ENCODE measurements around the gene RNU6-1.

Gene RNU6-1

DNA sequence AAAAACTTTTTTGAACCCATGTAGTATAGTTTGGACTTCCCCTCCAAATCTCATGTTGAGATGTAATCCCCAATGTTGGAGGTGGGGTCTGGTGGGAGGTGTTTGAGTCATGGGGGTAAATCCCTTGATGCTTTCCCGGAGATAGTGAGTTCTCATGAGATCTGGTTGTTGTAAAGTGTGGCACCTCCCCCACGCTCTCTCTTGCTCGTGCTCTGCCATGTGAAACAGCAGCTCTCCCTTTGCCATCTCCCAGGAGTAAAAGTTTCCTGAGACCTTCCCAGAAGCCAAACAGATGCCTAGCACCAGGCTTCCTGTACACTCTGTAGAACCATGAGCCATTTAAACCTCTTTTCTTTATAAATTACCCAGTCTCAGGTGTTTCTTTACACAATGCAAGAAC lies 16.0 kb upstream of the RNU6-1 start:
- Histone ChIP-seq H3K4me1 (ENCODE audit: control insufficient read depth, insufficient read depth, low read length) (peaks cover 7% of the 10 kb centered on the region), H3K4me2 (ENCODE audit: low read length) (no peak overlapping the region), H3K27me3 (ENCODE audit: control insufficient read depth, insufficient read depth, low read length) (peaks cover 3% of the 10 kb centered on the region), H3K36me3 (ENCODE audit: insufficient read depth, low read length) (no peaks in the 10 kb centered on the region), H3K9ac (ENCODE audit: low read depth, low read length) (no peak overlapping the region), H3K9me3 (replicated peaks; ENCODE audit: low read length) (no peaks in the 10 kb centered on the region), H3K4me3 (ENCODE audit: low read length) (no peak overlapping the region)

DNA sequence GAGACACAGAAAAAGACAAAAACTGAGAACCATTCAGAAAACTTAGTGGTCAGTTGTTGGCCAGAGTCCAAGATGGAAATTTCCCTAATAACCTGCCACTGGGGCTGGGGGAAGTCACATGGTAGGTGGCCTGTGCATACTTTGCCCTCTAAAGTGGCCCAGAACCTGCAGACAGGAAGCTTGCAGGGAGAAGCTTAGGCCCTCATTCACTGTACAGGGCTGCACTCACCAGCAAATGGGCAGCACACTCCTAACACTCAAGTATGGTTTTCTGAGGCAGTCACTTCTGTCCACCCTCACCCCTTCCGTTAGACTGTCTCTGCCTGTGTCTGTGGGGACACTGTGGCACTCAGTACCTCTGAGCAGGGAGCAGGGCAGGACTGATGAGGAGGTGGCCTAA lies 14.5 kb upstream of the RNU6-1 start:
- Histone ChIP-seq H3K27me3 (ENCODE audit: control insufficient read depth, insufficient read depth, low read length) (no peaks in the 10 kb centered on the region), H3K9me3 (replicated peaks; ENCODE audit: low read length) (no peaks in the 10 kb centered on the region), H3K4me1 (ENCODE audit: control insufficient read depth, insufficient read depth, low read length) (peaks cover 7% of the 10 kb centered on the region), H3K4me3 (ENCODE audit: low read length) (no peak overlapping the region), H3K4me2 (ENCODE audit: low read length) (no peak overlapping the region), H3K36me3 (ENCODE audit: insufficient read depth, low read length) (no peaks in the 10 kb centered on the region), H3K9ac (ENCODE audit: low read depth, low read length) (no peak overlapping the region)

DNA sequence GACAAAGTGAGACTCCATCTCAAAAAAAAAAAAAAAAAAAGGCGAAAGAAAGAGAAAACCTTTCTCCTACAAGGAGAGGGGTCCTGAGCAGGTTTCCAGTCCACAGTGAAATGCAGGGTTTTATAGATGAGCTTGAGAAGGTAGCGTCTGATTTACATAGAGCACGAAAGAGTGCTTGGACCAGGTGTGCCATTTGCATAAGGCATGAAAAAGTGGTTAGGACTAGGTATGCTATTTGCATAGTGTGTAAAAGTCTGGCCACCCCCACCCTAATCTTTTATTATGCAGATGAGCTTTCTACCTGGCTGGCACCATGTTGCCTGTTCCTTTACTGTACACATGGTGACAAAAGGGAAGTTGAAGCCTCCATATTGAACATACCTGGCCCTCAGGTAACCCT lies 13.6 kb upstream of the RNU6-1 start:
- peaks cover 7% of the 10 kb centered on the region for H3K4me1 ChIP-seq (ENCODE audit: control insufficient read depth, insufficient read depth, low read length)
- H3K9me3 ChIP-seq (replicated peaks; ENCODE audit: low read length), result no peaks in the 10 kb centered on the region
- H3K4me2 ChIP-seq (ENCODE audit: low read length), result no peak overlapping the region
- no peak overlapping the region for H3K4me3 ChIP-seq (ENCODE audit: low read length)
- peaks cover 2% of the 10 kb centered on the region for H3K27me3 ChIP-seq (ENCODE audit: control insufficient read depth, insufficient read depth, low read length)
- H3K36me3 ChIP-seq (ENCODE audit: insufficient read depth, low read length), result no peaks in the 10 kb centered on the region
- H3K9ac ChIP-seq (ENCODE audit: low read depth, low read length), result no peak overlapping the region

DNA sequence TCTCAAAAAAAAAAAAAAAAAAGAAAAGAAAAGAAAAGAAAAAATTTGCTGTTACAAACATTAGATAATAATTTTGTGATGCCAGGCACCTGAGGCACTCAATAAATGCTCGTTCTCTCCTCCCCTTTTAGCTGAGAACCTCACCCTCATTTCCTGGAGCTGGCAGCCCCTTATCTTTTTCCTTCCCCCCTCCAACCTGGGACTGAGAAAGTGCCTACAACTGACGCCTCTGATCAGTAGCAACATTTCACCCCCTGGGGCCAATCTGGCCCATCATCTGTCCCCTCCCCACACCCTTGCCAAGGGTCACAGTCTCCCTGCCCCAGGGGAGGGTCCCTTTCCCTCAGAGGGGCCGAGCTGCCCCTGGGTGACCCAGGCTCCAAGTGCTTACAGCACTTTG lies 12.6 kb upstream of the RNU6-1 start:
- peaks cover 7% of the 10 kb centered on the region for H3K4me1 ChIP-seq (ENCODE audit: control insufficient read depth, insufficient read depth, low read length)
- H3K27me3 ChIP-seq (ENCODE audit: control insufficient read depth, insufficient read depth, low read length), result peaks cover 5% of the 10 kb centered on the region
- no peak overlapping the region for H3K4me3 ChIP-seq (ENCODE audit: low read length)
- no peaks in the 10 kb centered on the region for H3K36me3 ChIP-seq (ENCODE audit: insufficient read depth, low read length)
- H3K9me3 ChIP-seq (replicated peaks; ENCODE audit: low read length), result no peaks in the 10 kb centered on the region
- no peak overlapping the region for H3K4me2 ChIP-seq (ENCODE audit: low read length)
- H3K9ac ChIP-seq (ENCODE audit: low read depth, low read length), result no peak overlapping the region

DNA sequence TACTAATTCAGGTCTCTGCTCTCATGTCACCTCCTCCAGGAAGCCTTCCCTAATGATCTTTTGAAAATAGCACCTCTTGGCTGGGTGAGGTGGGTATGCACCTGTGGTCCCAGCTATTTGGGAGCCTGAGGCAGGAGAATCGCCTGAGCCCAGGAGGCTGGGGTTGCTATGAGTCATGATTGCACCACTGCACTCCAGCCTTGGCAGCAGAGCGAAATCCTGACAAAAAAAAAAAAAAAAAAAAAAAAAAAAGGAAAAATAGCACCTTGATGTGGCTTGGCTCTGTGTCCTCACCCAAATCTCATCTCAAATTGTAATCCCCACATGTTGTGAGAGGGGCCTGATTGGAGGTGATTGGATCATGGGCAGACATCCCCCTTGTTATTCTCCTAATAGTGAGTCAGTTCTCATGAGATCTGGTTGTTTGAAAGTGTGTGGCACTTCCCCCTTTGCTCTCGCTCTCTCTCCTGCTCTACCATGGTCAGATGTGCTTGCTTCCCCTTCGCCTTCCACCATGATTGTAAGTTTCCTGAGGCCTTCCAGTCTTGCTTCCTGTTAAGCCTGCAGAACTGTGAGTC lies 11.2 kb upstream of the RNU6-1 start:
- no peak overlapping the region for H3K4me3 ChIP-seq (ENCODE audit: low read length)
- H3K4me2 ChIP-seq (ENCODE audit: low read length), result no peak overlapping the region
- no peaks in the 10 kb centered on the region for H3K9me3 ChIP-seq (replicated peaks; ENCODE audit: low read length)
- no peak overlapping the region for H3K9ac ChIP-seq (ENCODE audit: low read depth, low read length)
- H3K4me1 ChIP-seq (ENCODE audit: control insufficient read depth, insufficient read depth, low read length), result peaks cover 7% of the 10 kb centered on the region
- H3K36me3 ChIP-seq (ENCODE audit: insufficient read depth, low read length), result no peaks in the 10 kb centered on the region
- H3K27me3 ChIP-seq (ENCODE audit: control insufficient read depth, insufficient read depth, low read length), result peaks cover 5% of the 10 kb centered on the region

DNA sequence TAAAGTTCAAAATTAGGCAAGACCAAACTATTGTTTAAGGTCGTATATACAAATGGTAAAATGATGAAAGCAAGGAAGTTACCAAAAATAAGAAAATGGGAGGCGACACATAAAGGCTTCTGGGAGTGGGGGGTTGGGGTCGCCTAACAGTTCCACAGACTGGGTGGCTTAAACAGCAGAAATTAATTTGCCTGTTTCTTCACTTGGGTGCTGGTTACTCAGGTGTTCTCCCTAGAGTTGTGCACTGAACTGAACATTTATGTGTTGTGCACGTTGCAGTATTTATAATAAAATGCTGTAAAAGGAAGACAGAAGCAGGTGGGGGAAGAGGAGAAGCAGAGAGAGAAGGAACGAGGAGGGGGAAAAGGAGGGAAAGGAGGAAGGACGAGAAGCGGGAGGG lies 10.5 kb upstream of the RNU6-1 start:
- H3K36me3 ChIP-seq (ENCODE audit: insufficient read depth, low read length), result no peaks in the 10 kb centered on the region
- H3K4me2 ChIP-seq (ENCODE audit: low read length), result no peak overlapping the region
- H3K4me3 ChIP-seq (ENCODE audit: low read length), result no peak overlapping the region
- H3K9ac ChIP-seq (ENCODE audit: low read depth, low read length), result no peak overlapping the region
- H3K4me1 ChIP-seq (ENCODE audit: control insufficient read depth, insufficient read depth, low read length), result peaks cover 7% of the 10 kb centered on the region
- peaks cover 5% of the 10 kb centered on the region for H3K27me3 ChIP-seq (ENCODE audit: control insufficient read depth, insufficient read depth, low read length)
- no peaks in the 10 kb centered on the region for H3K9me3 ChIP-seq (replicated peaks; ENCODE audit: low read length)

DNA sequence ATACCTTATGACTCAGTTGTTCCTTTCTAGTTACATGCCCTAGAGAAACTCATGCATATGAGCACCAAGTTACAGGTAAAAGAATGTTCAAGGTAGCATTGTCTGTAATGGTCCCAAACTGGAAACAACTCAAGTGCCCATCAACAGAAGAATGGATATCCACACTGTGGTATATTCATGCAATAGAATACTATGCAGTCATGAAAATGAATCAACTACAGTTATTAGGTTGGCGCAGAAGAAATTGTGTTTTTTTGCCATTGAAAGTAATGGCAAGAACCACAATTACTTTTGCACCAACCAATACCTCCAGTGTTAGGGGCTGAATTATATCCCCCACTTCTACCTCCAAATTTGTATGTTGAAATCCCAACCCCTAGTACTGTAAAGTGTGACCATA lies 9.7 kb upstream of the RNU6-1 start:
- Histone ChIP-seq H3K9ac (ENCODE audit: low read depth, low read length) (no peak overlapping the region), H3K4me1 (ENCODE audit: control insufficient read depth, insufficient read depth, low read length) (peaks cover 7% of the 10 kb centered on the region), H3K4me2 (ENCODE audit: low read length) (no peak overlapping the region), H3K4me3 (ENCODE audit: low read length) (no peak overlapping the region), H3K36me3 (ENCODE audit: insufficient read depth, low read length) (no peaks in the 10 kb centered on the region), H3K9me3 (replicated peaks; ENCODE audit: low read length) (no peaks in the 10 kb centered on the region), H3K27me3 (ENCODE audit: control insufficient read depth, insufficient read depth, low read length) (peaks cover 5% of the 10 kb centered on the region)

DNA sequence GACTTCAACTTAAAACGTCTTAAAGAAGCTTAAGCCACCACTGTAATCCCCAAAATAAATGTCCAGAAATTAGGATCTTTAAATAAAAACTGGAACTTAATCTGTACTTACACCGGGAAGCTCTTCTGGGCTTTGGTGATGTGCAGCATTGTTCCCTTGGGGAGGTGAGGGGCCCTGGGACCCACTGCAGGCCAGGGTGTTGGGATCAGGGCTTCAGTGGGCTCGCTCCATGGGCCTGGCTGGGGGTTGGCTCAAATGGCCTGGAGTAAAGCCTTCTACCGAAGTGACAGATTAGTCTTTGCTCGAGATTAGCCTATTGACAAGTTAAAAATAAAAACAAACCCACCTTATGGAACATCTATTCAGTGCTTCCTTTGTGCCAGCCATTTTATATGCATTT lies 6.1 kb upstream of the RNU6-1 start:
- no peak overlapping the region for H3K9ac ChIP-seq (ENCODE audit: low read depth, low read length)
- peaks cover 7% of the 10 kb centered on the region for H3K4me1 ChIP-seq (ENCODE audit: control insufficient read depth, insufficient read depth, low read length)
- no peak overlapping the region for H3K4me2 ChIP-seq (ENCODE audit: low read length)

DNA sequence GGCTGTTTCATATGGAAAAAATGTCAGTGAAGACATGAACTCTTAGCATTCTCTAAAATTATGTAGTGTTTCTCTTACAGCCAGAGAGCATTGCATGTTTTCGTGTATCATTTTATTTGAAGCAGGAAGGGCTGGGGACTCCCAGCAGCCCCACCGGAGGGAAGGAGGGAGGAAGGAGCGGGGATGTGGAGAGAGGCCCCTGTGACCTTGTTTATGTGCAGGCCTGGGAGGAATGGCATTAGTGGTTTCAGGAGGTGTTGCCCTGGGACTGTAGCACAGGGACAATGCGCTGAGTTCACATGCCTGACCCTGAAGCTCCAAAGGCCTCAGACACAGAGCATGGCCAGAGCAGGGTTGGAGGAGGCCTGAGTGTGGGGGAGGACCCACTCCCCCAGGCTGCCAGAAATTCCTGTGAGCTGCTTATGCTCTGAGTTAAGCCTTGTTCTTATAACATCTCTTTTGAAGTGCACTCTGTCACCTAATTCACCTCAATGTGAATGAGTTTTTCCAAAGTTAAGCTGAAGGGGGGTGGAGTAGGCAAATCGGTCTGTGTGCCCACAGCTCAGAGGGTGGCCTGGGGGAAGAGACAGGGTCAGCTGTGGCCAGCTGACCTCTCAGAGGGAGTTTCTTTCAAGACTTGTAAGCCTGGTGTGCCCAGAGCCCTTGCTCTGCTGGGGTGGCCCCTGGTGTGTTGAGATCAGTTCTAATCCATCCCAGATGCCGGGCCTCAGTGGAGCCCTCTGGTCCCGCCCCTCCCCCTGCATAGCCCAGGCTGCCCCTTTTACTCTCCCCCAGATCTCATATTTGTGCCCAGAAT lies 3.9 kb upstream of the RNU6-1 start:
- Histone ChIP-seq H3K9ac (ENCODE audit: low read depth, low read length) (no peak overlapping the region), H3K4me3 (ENCODE audit: low read length) (no peak overlapping the region), H3K27me3 (ENCODE audit: control insufficient read depth, insufficient read depth, low read length) (peaks cover 5% of the 10 kb centered on the region), H3K4me2 (ENCODE audit: low read length) (no peak overlapping the region), H3K36me3 (ENCODE audit: insufficient read depth, low read length) (no peaks in the 10 kb centered on the region), H3K9me3 (replicated peaks; ENCODE audit: low read length) (no peaks in the 10 kb centered on the region), H3K4me1 (ENCODE audit: control insufficient read depth, insufficient read depth, low read length) (peaks cover 10% of the 10 kb centered on the region)

More for the DNA sequence above, 6.1 kb upstream of the RNU6-1 start:
- no peaks in the 10 kb centered on the region for H3K9me3 ChIP-seq (replicated peaks; ENCODE audit: low read length)
- peaks cover 5% of the 10 kb centered on the region for H3K27me3 ChIP-seq (ENCODE audit: control insufficient read depth, insufficient read depth, low read length)
- no peaks in the 10 kb centered on the region for H3K36me3 ChIP-seq (ENCODE audit: insufficient read depth, low read length)
- H3K4me3 ChIP-seq (ENCODE audit: low read length), result no peak overlapping the region

DNA sequence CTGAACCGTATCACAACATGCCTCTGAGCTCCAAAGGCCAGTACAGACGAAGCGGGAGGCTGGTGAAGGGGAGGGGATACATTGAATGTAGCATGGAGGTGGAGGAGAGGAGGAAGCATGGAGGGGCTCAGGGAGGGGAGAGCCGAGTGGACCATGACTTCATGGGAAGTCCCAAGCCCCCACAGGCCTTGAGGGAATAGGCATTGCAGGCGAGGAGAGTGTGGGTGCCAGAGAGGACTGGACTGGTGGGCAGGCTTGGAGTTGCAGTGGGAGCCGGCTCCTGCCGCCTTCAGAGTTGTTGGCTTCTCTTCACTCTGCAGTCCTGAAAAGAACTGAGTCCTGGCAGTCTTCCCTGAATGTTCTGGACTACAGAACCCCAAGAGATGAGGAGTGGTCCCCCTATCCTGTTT lies 3.3 kb upstream of the RNU6-1 start:
- H3K9ac ChIP-seq (ENCODE audit: low read depth, low read length), result no peak overlapping the region
- H3K9me3 ChIP-seq (replicated peaks; ENCODE audit: low read length), result no peaks in the 10 kb centered on the region
- H3K4me2 ChIP-seq (ENCODE audit: low read length), result no peak overlapping the region
- no peaks in the 10 kb centered on the region for H3K36me3 ChIP-seq (ENCODE audit: insufficient read depth, low read length)
- H3K4me1 ChIP-seq (ENCODE audit: control insufficient read depth, insufficient read depth, low read length), result peaks cover 14% of the 10 kb centered on the region
- no peak overlapping the region for H3K4me3 ChIP-seq (ENCODE audit: low read length)
- no peaks in the 10 kb centered on the region for H3K27me3 ChIP-seq (ENCODE audit: control insufficient read depth, insufficient read depth, low read length)

DNA sequence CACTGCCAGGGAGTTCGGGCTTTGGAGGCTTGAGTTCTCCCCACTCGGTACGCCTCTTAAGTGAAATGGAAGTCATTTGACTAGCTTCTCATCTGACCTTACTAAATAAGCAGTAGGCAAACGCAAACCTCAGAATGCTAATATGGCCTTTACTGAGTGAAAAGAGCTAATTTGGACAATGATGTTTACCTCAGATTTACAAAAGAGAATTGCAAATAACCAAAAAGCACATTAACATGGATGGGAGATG lies 1.6 kb upstream of the RNU6-1 start:
- no peaks in the 10 kb centered on the region for H3K36me3 ChIP-seq (ENCODE audit: insufficient read depth, low read length)
- H3K9ac ChIP-seq (ENCODE audit: low read depth, low read length), result no peak overlapping the region
- peak overlapping the region; percentile 91 for H3K4me3 ChIP-seq (ENCODE audit: low read length)
- peaks cover 14% of the 10 kb centered on the region for H3K4me1 ChIP-seq (ENCODE audit: control insufficient read depth, insufficient read depth, low read length)
- H3K27me3 ChIP-seq (ENCODE audit: control insufficient read depth, insufficient read depth, low read length), result peaks cover 6% of the 10 kb centered on the region
- no peaks in the 10 kb centered on the region for H3K9me3 ChIP-seq (replicated peaks; ENCODE audit: low read length)
- peak overlapping the region; percentile 90 for H3K4me2 ChIP-seq (ENCODE audit: low read length)
